ENCODE results near the gene EIF3L.

Gene EIF3L

GRCh38 chr22:37930270-37930951 lies 81.2 kb downstream of the EIF3L start:
- peak; percentile 21 for DNase-seq

DNA sequence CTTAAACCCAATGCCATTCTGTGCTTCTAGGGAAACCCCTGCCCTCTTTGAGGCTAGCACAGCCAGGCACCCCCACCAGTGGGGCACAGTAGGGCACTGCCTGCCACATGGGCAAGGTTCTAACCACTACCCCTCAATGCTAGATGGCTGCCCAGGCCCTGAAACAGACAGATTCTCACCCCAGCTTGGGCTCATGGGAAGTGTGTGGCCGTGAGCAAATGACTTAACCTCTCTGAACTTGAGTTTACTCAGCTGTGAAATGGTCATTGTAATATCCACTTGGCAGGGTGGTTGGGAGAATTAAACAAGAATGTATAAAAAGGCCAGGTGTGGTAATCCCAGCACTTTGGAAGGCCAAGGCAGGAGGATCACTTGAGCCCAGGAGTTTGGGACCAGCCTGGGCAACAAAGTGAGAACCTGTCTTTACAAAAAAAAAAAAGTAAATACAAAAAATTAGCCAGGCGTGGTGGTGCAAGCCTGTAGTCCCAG lies 81.8 kb downstream of the EIF3L start:
- no peak for DNase-seq

DNA sequence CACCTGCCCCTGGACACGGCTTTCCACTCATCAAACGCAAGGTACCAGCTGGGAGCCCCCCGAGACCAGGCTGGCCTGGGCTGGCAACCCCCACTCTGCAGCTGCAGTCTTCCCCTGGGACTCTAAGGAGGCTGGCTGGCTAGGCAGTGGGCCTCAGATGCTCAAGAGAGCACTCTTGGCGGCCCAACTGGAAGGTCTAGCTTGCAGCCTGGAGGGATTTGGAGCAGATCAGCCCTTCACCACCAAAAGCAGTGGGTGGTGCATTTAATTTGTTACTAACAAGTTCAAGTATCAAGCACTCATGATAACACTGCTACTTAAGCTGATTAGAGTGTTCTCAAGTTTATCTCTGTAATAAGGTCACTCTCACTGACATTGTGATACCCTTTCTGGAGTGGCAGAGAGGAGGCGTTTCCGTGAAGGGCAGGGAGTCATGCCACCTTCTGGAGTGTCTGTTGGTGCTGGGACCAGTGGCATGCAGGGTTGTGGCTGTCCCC lies 82.7 kb downstream of the EIF3L start:
- DNase-seq: no peak

GRCh38 chr22:37932401-37932800 lies 83.2 kb downstream of the EIF3L start:
- no peak for DNase-seq

DNA sequence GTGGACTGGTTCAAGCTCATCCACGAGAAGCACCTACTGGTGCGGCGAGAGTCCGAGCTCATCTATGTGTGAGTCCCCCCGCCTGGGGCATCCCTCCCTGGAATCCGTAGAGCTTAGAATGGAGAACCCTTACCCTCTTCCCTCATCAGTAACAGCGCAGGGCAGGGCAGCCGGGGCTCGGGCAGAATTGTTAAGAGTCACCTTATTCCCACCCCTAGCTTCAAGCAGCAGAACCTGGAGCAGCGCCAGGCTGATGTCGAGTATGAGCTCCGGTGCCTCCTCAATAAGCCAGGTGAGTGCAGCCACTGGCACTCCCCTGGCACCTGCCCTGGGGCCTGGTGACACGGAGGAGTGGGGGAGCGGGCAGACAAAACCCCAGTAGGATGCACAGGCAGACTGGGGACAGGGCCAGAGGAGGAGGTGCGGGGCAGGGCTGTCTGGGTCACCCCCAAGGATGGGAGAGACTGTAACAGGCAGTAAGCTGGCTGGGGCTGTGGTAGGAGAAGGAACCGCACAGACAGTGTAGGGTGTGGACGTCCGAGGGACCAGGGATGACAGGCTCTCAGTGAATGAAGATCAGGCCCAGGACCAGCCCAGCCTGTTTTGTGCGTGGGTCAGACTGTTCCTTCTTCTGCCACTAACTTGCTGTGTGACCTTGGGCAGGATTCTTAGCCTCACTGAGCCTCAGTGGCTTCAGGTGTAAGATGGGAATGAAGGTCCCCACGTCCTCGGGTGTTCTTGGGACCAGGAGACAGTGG lies 83.8 kb downstream of the EIF3L start:
- no peak for DNase-seq

DNA sequence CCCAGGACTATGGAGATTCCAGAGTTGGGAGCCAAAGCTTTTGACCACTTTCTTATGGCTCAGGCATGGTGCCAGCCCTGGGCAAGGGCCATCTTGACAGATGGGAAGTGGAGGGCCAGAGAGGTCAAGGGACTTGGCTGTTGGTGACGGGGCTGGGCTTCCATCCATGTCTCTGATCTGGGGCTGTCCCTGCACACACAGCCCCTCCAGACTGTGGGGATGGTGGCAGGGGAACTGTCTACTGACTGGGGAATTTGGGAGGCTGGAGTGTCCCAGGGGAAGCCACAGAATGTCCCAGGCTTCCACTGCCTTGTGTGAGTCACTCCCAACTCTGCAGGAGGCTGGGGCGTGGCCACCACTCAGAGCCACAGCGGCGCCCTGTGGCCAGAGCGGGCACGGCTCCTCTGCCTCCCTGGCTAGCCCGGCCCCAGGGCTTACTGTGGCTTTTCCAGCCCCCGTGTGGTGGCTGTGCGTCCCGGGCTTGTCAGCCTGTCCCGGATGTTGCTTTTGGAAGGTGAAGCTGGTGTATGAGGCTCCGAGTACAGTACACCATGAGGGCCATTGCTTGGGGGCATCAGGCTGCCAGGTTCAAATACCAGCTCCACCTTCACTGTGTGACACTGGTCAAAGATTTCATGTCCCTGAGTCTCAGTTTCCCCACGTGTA lies 84.6 kb downstream of the EIF3L start:
- DNase-seq: peak; percentile 92
